WERI-Rb-1 (cell line): ENCODE measurements around the gene BICD2.
"Not testable (repeated sequence)": the region's sequence is repeated elsewhere in the genome, so short reads cannot be mapped to it uniquely, and the experiment has no call there.

Source experiments
- DNase-seq: peaks from one replicate; pipeline ENCODE4 v3.0.0-alpha.2; 2020
- H3K27ac ChIP-seq: fragments of 250-450 bp; sonication (Bioruptor Pico); 2 replicates; pipeline ENCODE4 v1.5.1; 2020; ENCODE audit warnings: mild to moderate bottlenecking, moderate library complexity
- H3K27me3 ChIP-seq: fragments of 250-450 bp; sonication (Bioruptor Pico); 2 replicates; pipeline ENCODE4 v1.5.1; 2021; ENCODE audit warnings: mild to moderate bottlenecking, low read depth, moderate library complexity; ENCODE audit not compliant: insufficient read depth, severe bottlenecking
- H3K36me3 ChIP-seq: fragments of 250-450 bp; sonication (Bioruptor Pico); 2 replicates; pipeline ENCODE4 v1.5.1; 2020; ENCODE audit warnings: mild to moderate bottlenecking, moderate library complexity
- H3K4me3 ChIP-seq: 2 replicates; pipeline ENCODE4 v1.5.1; 2011; ENCODE audit warnings: low read depth, mild to moderate bottlenecking, control low read depth, low read length
- H3K9me3 ChIP-seq: fragments of 250-450 bp; sonication (Bioruptor Pico); 2 replicates; pipeline ENCODE4 v1.5.1; 2021; ENCODE audit warnings: mild to moderate bottlenecking, moderate library complexity; ENCODE audit not compliant: severe bottlenecking
- TF ChIP-seq, protein P1 (sequence below): IDR thresholded peaks from 2 replicates; pipeline ENCODE4 v1.5.1; 2011; ENCODE audit warnings: low read depth, mild to moderate bottlenecking, control low read depth, inconsistent platforms, low read length

The BICD2 gene

DNA sequence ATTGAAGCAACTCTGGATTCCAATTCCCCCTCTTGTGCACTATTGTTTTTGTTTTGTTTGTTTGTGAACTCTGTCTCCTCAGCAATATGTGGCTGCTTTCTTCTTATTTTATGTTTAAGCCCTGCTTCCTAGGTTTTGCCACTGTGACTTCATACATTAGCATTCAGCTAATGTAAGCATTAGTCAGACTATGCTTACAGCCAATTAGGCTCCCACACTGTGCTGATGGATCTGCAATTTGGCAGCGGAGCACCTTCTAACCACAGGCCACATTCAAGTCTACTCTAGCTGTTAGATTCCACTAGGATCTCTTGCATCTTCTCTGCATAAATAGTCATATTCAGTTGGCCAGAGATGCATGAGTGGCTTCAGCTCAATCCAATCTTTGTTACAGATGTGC is 9.6 kb upstream of the BICD2 start:
- Histone ChIP-seq H3K27me3 (no peaks in the 10 kb centered on the region), H3K27ac (no peak overlapping the region), H3K4me3 (no peak overlapping the region), H3K36me3 (no peaks in the 10 kb centered on the region), H3K9me3 (peaks cover 5% of the 10 kb centered on the region)
- TF ChIP-seq, protein P1, sequence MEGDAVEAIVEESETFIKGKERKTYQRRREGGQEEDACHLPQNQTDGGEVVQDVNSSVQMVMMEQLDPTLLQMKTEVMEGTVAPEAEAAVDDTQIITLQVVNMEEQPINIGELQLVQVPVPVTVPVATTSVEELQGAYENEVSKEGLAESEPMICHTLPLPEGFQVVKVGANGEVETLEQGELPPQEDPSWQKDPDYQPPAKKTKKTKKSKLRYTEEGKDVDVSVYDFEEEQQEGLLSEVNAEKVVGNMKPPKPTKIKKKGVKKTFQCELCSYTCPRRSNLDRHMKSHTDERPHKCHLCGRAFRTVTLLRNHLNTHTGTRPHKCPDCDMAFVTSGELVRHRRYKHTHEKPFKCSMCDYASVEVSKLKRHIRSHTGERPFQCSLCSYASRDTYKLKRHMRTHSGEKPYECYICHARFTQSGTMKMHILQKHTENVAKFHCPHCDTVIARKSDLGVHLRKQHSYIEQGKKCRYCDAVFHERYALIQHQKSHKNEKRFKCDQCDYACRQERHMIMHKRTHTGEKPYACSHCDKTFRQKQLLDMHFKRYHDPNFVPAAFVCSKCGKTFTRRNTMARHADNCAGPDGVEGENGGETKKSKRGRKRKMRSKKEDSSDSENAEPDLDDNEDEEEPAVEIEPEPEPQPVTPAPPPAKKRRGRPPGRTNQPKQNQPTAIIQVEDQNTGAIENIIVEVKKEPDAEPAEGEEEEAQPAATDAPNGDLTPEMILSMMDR, result no peak
- DNase-seq, result no peak

DNA sequence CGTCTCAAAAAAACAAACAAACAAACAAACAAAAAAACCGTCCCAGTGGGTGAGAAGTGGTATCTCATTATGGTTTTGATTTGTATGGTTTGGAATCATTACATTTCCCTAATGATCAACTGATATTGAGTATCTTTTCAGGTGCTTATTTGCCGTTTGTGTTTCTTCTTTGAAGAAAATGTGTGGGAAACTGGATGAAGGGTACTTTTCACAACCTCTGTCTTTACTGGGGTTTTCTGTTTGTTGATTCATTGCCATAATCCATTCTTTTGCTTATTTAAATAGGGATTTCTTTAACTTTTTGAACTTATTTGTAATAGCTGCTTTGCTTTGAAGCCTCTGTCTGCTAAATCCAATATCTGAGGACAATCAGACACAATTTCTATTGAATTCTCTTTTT is 9.2 kb upstream of the BICD2 start:
- H3K9me3 ChIP-seq, result peaks cover 1% of the 10 kb centered on the region
- no peak overlapping the region for H3K4me3 ChIP-seq
- H3K27me3 ChIP-seq, result no peaks in the 10 kb centered on the region
- H3K36me3 ChIP-seq, result no peaks in the 10 kb centered on the region
- no peak overlapping the region for H3K27ac ChIP-seq
- TF ChIP-seq, protein P1, result no peak
- no peak for DNase-seq

GRCh38 chr9:92771309-92771708 is 6.7 kb upstream of the BICD2 start:
- no peaks in the 10 kb centered on the region for H3K9me3 ChIP-seq
- H3K27me3 ChIP-seq, result no peaks in the 10 kb centered on the region
- no peak for DNase-seq
- TF ChIP-seq, protein P1, result no peak
- H3K36me3 ChIP-seq, result no peaks in the 10 kb centered on the region
- H3K4me3 ChIP-seq, result no peak overlapping the region
- no peak overlapping the region for H3K27ac ChIP-seq

GRCh38 chr9:92770360-92770995 is 5.8 kb upstream of the BICD2 start:
- Histone ChIP-seq H3K27me3 (no peaks in the 10 kb centered on the region), H3K4me3 (no peak overlapping the region), H3K9me3 (no peaks in the 10 kb centered on the region), H3K27ac (no peak overlapping the region), H3K36me3 (no peaks in the 10 kb centered on the region)
- TF ChIP-seq, protein P1, result no peak
- DNase-seq, result no peak

DNA sequence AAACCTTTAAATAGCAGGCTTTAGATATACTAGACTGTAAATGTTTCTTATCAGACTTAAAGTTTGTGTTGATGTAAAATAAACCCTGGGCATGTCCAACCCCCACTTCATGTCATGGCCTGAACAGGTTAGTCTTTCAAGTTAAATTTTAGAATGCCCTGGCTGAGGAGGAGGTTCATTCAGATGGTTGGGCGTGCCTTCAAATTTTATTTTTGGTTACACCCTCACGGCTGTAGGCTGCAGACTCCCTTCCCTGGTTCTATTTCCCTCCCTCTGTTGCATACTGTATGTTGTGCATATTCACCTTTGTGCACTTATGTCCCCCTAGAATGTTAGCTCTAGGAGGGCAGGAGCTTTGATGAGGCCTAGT is 5.3 kb upstream of the BICD2 start:
- no peaks in the 10 kb centered on the region for H3K36me3 ChIP-seq
- no peaks in the 10 kb centered on the region for H3K9me3 ChIP-seq
- H3K4me3 ChIP-seq, result no peak overlapping the region
- no peak overlapping the region for H3K27ac ChIP-seq
- TF ChIP-seq, protein P1, result no peak
- no peaks in the 10 kb centered on the region for H3K27me3 ChIP-seq
- no peak for DNase-seq

- Histone ChIP-seq H3K36me3 (no peaks in the 10 kb centered on the region), H3K27me3 (no peaks in the 10 kb centered on the region), H3K4me3 (no peak overlapping the region), H3K27ac (no peak overlapping the region), H3K9me3 (no peaks in the 10 kb centered on the region)
- no peak for DNase-seq
- TF ChIP-seq, protein P1, result no peak
Observed at GRCh38 chr9:92769286-92769685, 4.7 kb upstream of the BICD2 start.

DNA sequence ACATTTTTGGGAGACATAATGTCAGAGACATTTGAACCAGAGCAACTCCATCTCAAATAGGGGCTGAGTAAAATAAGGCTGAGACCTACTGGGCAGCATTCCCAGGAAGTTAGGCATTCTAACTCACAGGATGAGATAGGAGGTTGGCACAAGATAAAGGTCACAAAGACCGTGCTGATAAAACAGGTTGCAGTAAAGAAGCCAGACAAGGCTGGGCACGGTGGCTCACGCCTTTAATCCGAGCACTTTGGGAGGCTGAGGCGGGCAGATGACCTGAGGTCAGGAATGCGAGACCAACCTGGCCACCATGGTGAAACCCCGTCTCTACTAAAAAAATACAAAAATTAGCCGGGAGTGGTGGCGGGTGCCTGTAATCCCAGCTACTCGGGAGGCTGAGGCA is 4.2 kb upstream of the BICD2 start:
- not testable (repeated sequence) for H3K36me3 ChIP-seq, H3K4me3 ChIP-seq, H3K27ac ChIP-seq, DNase-seq, H3K9me3 ChIP-seq, H3K27me3 ChIP-seq
